Measurements from ENCODE around the gene BRME1.

Gene BRME1

GRCh38 chr19:13905634-13906520, at the start of gene BRME1, which contains the start of gene CC2D1A (continued):
- no peak for TF ChIP-seq REST (tag by site-specific recombination; IDR thresholded peaks at IDR 0.05)

GRCh38 chr19:13954185-13954584, 48.3 kb upstream of the BRME1 start:
- Histone ChIP-seq H3K4me3 (ENCODE audit: low read depth, low read length) (no peak overlapping the region), H3K27ac (ENCODE audit: extremely low read depth, low read depth, low read length) (no peak overlapping the region)
- POLR2A ChIA-PET: no interaction called here

GRCh38 chr19:13952931-13953531, 47.1 kb upstream of the BRME1 start:
- ChIA-PET POLR2A (interaction anchor here (0.5 to 1.8 kb wide), 8 partner anchors 9 to 221 kb away, joined by 3 to 5 read pairs (median 3); partner anchors contain the start of genes ASF1B and C19orf53), CTCF (interaction anchor here (0.6 to 1.3 kb wide), 7 partner anchors 17 to 357 kb away, joined by 3 to 8 read pairs (median 3); partner anchors contain the start of gene MISP3)
- H3K9me3 ChIP-seq (ENCODE audit: control insufficient read depth, insufficient read depth, low read depth, low read length): no peaks in the 10 kb centered on the region
- H3K36me3 ChIP-seq (ENCODE audit: control insufficient read depth in 2 of 2, insufficient read depth in 1 of 2, low read length in 2 of 2): peaks cover 10 to 40% of the 10 kb centered on the region in 2 experiments
- H3K27ac ChIP-seq (ENCODE audit: extremely low read depth, low read depth, low read length): peak overlapping the region; percentile 39; the same call in 1 of the 2 replicates
- H3K4me3 ChIP-seq (ENCODE audit: low read depth, low read length): peak overlapping the region; percentile 92
- no peaks in the 10 kb centered on the region for H3K4me1 ChIP-seq (ENCODE audit: control insufficient read depth, insufficient read depth, low read length)
- TF ChIP-seq SP7 (tag by site-specific recombination; IDR thresholded peaks at IDR 0.05): no peak
- TF ChIP-seq PBX3 (CRISPR knock-in tag; IDR thresholded peaks at IDR 0.05): no peak
- TF ChIP-seq TSHZ1 (tag by site-specific recombination; IDR thresholded peaks at IDR 0.05; ENCODE audit: borderline replicate concordance): no peak
- TF ChIP-seq ZNF335 (tag by site-specific recombination; conservative IDR thresholded peaks at IDR 0.05): 0 out of 2 replicates have a peak, but pooled peaks have one; percentile 39
- no peak for TF ChIP-seq ZNF350 (tag by site-specific recombination; IDR thresholded peaks at IDR 0.05)

More at GRCh38 chr19:13954185-13954584, 48.3 kb upstream of the BRME1 start:
- H3K4me1 ChIP-seq (ENCODE audit: control insufficient read depth, insufficient read depth, low read length): no peaks in the 10 kb centered on the region
- no peaks in the 10 kb centered on the region for H3K9me3 ChIP-seq (ENCODE audit: control insufficient read depth, insufficient read depth, low read depth, low read length)
- no peak for TF ChIP-seq ZNF626 (tag by site-specific recombination; IDR thresholded peaks at IDR 0.05)
- no peak for TF ChIP-seq ZNF518A (tag by site-specific recombination; conservative IDR thresholded peaks at IDR 0.05; ENCODE audit: low read depth)
- peak; percentile 46; the same call in 1 of the 2 replicates for TF ChIP-seq EGR2 (tag by site-specific recombination; IDR thresholded peaks at IDR 0.05; ENCODE audit: low read depth)
- CTCF ChIA-PET: interaction anchor here (0.6 to 1.3 kb wide), 3 partner anchors 21 to 477 kb away, joined by 4 to 8 read pairs (median 5); no protein-coding TSS in a partner anchor
- H3K36me3 ChIP-seq (ENCODE audit: control insufficient read depth in 2 of 2, insufficient read depth in 1 of 2, low read length in 2 of 2): peaks cover 10 to 50% of the 10 kb centered on the region in 2 experiments

All from HEK293 (cell line).